ENCODE results near the gene SPA17.
A peak's percentile ranks its signal among the peaks of the same experiment; 100 is the strongest.

Gene SPA17

GRCh38 chr11:124738713-124739478 is 65.2 kb downstream of the SPA17 start:
- no peak for DNase-seq (ENCODE audit: low read depth in 2 of 2)
- TF ChIP-seq CTCF (IDR thresholded peaks at IDR 0.05; ENCODE audit: low read depth, low read length), result no peak
- peak overlapping the region; percentile 58 to 62 for H3K4me3 ChIP-seq (replicated peaks in 1 of 2; ENCODE audit: low read depth in 2 of 2, low read length in 2 of 2)

GRCh38 chr11:124739479-124740276 is 66.0 kb downstream of the SPA17 start, which contains the start of gene NRGN:
NRGN (plus strand) TSS chr11:124739942; CDS start chr11:124740085, 143 bp downstream.
- peak within 1 kb of the TSS; percentile 58 to 62 for H3K4me3 ChIP-seq (replicated peaks in 1 of 2; ENCODE audit: low read depth in 2 of 2, low read length in 2 of 2)
- TF ChIP-seq CTCF (IDR thresholded peaks at IDR 0.05; ENCODE audit: low read depth, low read length), result no peak
- DNase-seq (ENCODE audit: low read depth in 2 of 2), result peak; percentile 84 to 89

GRCh38 chr11:124740277-124740882 is 66.7 kb downstream of the SPA17 start:
- DNase-seq (ENCODE audit: low read depth in 2 of 2), result peak; percentile 31 to 40
- TF ChIP-seq CTCF (IDR thresholded peaks at IDR 0.05; ENCODE audit: low read depth, low read length), result peak; percentile 61
- H3K4me3 ChIP-seq (replicated peaks in 1 of 2; ENCODE audit: low read depth in 2 of 2, low read length in 2 of 2), result peak overlapping the region; percentile 58 to 62

- DNase-seq (ENCODE audit: low read depth in 2 of 2), result no peak
- no peak for TF ChIP-seq CTCF (IDR thresholded peaks at IDR 0.05; ENCODE audit: low read depth, low read length)
- no peak overlapping the region for H3K4me3 ChIP-seq (replicated peaks in 1 of 2; ENCODE audit: low read depth in 2 of 2, low read length in 2 of 2)
Measured at GRCh38 chr11:124742555-124742954, 68.9 kb downstream of the SPA17 start.

GRCh38 chr11:124743050-124743449 is 69.3 kb downstream of the SPA17 start:
- no peak overlapping the region for H3K4me3 ChIP-seq (replicated peaks in 1 of 2; ENCODE audit: low read depth in 2 of 2, low read length in 2 of 2)
- TF ChIP-seq CTCF (IDR thresholded peaks at IDR 0.05; ENCODE audit: low read depth, low read length), result no peak
- DNase-seq (ENCODE audit: low read depth in 2 of 2), result no peak

- DNase-seq (ENCODE audit: low read depth in 2 of 2), result no peak
- H3K4me3 ChIP-seq (replicated peaks in 1 of 2; ENCODE audit: low read depth in 2 of 2, low read length in 2 of 2), result no peak overlapping the region
- no peak for TF ChIP-seq CTCF (IDR thresholded peaks at IDR 0.05; ENCODE audit: low read depth, low read length)
Measured at GRCh38 chr11:124745270-124745834, 71.6 kb downstream of the SPA17 start.

All from cardiac fibroblast (primary cell).